Measurements from ENCODE around the gene LRP1. TPM values are rescaled to one million over a fixed set of nuclear protein-coding genes. Genes with fewer than 3 reads are reported as not detected.

Gene LRP1
- total RNA-seq (ENCODE audit: unreplicated experiment) = 24.7 TPM
- long read RNA-seq, partial matches to known transcripts = 1 of 1 reads
- long read RNA-seq, other reads (novel, unspliced or antisense) = 0 of 1 reads

GRCh38 chr12:57127726-57128518 is at the start of gene LRP1:
Gene LRP1 (plus strand): TSS chr12:57128483. CDS start chr12:57128965, 482 bp downstream.
- peak; percentile 73 for DNase-seq (ENCODE audit: low spot score)
- peaks cover 26% of the 10 kb centered on the region for H3K4me1 Mint-ChIP-seq (ENCODE audit: unreplicated experiment)
- no peaks in the 10 kb centered on the region for H3K9me3 Mint-ChIP-seq (ENCODE audit: unreplicated experiment)
- peaks cover 6% of the 10 kb centered on the region for H3K36me3 Mint-ChIP-seq (ENCODE audit: low read depth, unreplicated experiment)
- peaks cover 9% of the 10 kb centered on the region for H3K27me3 Mint-ChIP-seq (ENCODE audit: unreplicated experiment)
- TF ChIP-seq CTCF (IDR thresholded peaks at IDR 0.05; ENCODE audit: unreplicated experiment) = no peak
- H3K4me3 Mint-ChIP-seq (ENCODE audit: unreplicated experiment) = peak within 1 kb of the TSS; percentile 86
- H3K27ac Mint-ChIP-seq (ENCODE audit: unreplicated experiment) = no peak within 1 kb of the TSS

- H3K27ac Mint-ChIP-seq (ENCODE audit: unreplicated experiment) = peak within 1 kb of the TSS; percentile 98
- H3K4me1 Mint-ChIP-seq (ENCODE audit: unreplicated experiment) = peaks cover 7% of the 10 kb centered on the region
- no peaks in the 10 kb centered on the region for H3K9me3 Mint-ChIP-seq (ENCODE audit: unreplicated experiment)
- peaks cover 1% of the 10 kb centered on the region for H3K27me3 Mint-ChIP-seq (ENCODE audit: unreplicated experiment)
- no peak for TF ChIP-seq CTCF (IDR thresholded peaks at IDR 0.05; ENCODE audit: unreplicated experiment)
- DNase-seq (ENCODE audit: low spot score) = peak; percentile 88
- H3K4me3 Mint-ChIP-seq (ENCODE audit: unreplicated experiment) = peak within 1 kb of the TSS; percentile 96
- no peaks in the 10 kb centered on the region for H3K36me3 Mint-ChIP-seq (ENCODE audit: low read depth, unreplicated experiment)
These were observed 49.5 kb upstream of the LRP1 start, which contains the start of gene NEMP1 for GRCh38 chr12:57078519-57079404. Gene NEMP1 (minus strand): TSS chr12:57078791. CDS start chr12:57078745, 46 bp downstream.

GRCh38 chr12:57079821-57080220 is 48.5 kb upstream of the LRP1 start:
- Mint-ChIP-seq H3K4me1 (ENCODE audit: unreplicated experiment) (peaks cover 7% of the 10 kb centered on the region), H3K36me3 (ENCODE audit: low read depth, unreplicated experiment) (no peaks in the 10 kb centered on the region), H3K27ac (ENCODE audit: unreplicated experiment) (no peak overlapping the region), H3K9me3 (ENCODE audit: unreplicated experiment) (no peaks in the 10 kb centered on the region), H3K4me3 (ENCODE audit: unreplicated experiment) (peak overlapping the region; percentile 42), H3K27me3 (ENCODE audit: unreplicated experiment) (peaks cover 1% of the 10 kb centered on the region)
- no peak for DNase-seq (ENCODE audit: low spot score)
- TF ChIP-seq CTCF (IDR thresholded peaks at IDR 0.05; ENCODE audit: unreplicated experiment) = no peak

GRCh38 chr12:57080855-57081254 is 47.4 kb upstream of the LRP1 start:
- no peak for TF ChIP-seq CTCF (IDR thresholded peaks at IDR 0.05; ENCODE audit: unreplicated experiment)
- H3K27ac Mint-ChIP-seq (ENCODE audit: unreplicated experiment) = peak overlapping the region; percentile 36
- H3K27me3 Mint-ChIP-seq (ENCODE audit: unreplicated experiment) = peaks cover 5% of the 10 kb centered on the region
- DNase-seq (ENCODE audit: low spot score) = no peak
- H3K9me3 Mint-ChIP-seq (ENCODE audit: unreplicated experiment) = no peaks in the 10 kb centered on the region
- no peaks in the 10 kb centered on the region for H3K36me3 Mint-ChIP-seq (ENCODE audit: low read depth, unreplicated experiment)
- H3K4me3 Mint-ChIP-seq (ENCODE audit: unreplicated experiment) = no peak overlapping the region
- H3K4me1 Mint-ChIP-seq (ENCODE audit: unreplicated experiment) = peaks cover 9% of the 10 kb centered on the region
